ENCODE results near the gene MIPEP. TPM values are rescaled to one million over a fixed set of nuclear protein-coding genes. Genes with fewer than 3 reads are reported as not detected.
"Not testable (repeated sequence)": the region's sequence is repeated elsewhere in the genome, so short reads cannot be mapped to it uniquely, and the experiment has no call there.

The MIPEP gene
- polyA plus RNA-seq, 1 experiment = 12.4 TPM

DNA sequence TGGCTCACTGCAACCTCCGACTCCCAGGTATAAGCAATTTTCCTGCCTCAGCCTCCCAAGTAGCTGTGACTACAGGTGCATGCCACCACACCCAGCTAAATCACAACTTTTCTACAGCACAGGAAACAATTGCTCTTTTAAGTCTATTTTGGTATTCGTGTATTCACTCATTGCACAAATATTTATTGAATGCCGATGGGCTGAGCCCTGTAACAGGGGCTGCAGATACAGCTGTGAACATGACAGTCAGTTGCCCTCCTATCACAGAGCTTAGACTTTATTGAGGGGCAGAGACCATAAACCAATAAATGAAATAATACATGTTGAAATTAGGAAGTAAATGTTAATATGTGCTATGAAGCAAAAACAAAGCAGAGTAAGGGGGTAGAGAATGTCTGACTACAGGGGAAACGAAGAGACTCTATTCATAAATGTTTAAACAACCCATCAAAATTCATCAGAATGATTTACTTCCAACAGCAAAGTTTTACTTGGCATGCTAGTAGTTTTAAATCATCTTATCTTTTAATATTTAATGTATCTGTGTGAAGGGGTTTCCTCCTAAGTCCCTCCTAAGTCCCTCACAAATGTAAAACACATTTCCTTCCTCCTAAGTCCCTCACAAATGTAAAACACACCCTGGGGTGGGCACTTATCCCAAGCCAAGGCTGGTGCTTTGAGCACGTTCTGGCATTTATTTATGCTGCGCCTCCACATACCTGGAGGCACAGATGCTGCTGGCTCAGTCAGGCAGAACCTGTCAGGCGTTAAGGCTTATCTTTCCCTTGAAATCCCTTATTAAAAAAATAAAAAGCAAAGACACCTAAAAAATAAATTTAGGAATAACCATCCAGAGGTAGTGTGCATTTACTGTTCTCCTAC lies 140.8 kb downstream of the MIPEP start:
- TF ChIP-seq, protein P1, sequence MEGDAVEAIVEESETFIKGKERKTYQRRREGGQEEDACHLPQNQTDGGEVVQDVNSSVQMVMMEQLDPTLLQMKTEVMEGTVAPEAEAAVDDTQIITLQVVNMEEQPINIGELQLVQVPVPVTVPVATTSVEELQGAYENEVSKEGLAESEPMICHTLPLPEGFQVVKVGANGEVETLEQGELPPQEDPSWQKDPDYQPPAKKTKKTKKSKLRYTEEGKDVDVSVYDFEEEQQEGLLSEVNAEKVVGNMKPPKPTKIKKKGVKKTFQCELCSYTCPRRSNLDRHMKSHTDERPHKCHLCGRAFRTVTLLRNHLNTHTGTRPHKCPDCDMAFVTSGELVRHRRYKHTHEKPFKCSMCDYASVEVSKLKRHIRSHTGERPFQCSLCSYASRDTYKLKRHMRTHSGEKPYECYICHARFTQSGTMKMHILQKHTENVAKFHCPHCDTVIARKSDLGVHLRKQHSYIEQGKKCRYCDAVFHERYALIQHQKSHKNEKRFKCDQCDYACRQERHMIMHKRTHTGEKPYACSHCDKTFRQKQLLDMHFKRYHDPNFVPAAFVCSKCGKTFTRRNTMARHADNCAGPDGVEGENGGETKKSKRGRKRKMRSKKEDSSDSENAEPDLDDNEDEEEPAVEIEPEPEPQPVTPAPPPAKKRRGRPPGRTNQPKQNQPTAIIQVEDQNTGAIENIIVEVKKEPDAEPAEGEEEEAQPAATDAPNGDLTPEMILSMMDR (IDR thresholded peaks at IDR 0.05; ENCODE audit: insufficient read depth, low read depth, low read length) = no peak
- Histone ChIP-seq H3K36me3 (ENCODE audit: control insufficient read depth, insufficient read depth, low read length) (no peaks in the 10 kb centered on the region), H3K4me3 (ENCODE audit: low read depth, low read length) (no peak overlapping the region), H3K27me3 (ENCODE audit: control insufficient read depth, insufficient read depth, low read length) (no peaks in the 10 kb centered on the region)
- ChIA-PET CTCF (no interaction called here), POLR2A (no interaction called here)
- no peak for DNase-seq (ENCODE audit: low read depth)

DNA sequence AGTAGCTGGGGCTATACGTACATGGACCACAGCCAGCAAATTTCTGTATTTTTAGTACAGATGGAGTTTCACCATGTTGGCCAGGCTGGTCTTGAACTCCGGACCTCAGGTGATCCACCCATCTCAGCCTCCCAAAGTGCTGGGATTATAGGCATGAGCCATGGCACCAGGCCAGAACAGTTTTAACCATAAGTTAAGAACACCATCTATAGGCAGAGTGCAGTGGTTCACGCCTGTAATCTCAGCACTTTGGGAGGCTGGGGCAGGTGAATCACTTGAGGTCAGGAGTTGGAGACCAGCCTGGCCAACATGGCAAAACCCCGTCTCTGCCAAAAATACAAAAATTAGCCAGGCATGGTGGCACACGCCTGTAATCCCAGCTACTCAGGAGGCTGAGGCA lies 143.1 kb downstream of the MIPEP start:
- CTCF ChIA-PET; H3K4me3 ChIP-seq (ENCODE audit: low read depth, low read length); DNase-seq (ENCODE audit: low read depth); H3K27me3 ChIP-seq (ENCODE audit: control insufficient read depth, insufficient read depth, low read length); H3K36me3 ChIP-seq (ENCODE audit: control insufficient read depth, insufficient read depth, low read length); POLR2A ChIA-PET: not testable (repeated sequence)

DNA sequence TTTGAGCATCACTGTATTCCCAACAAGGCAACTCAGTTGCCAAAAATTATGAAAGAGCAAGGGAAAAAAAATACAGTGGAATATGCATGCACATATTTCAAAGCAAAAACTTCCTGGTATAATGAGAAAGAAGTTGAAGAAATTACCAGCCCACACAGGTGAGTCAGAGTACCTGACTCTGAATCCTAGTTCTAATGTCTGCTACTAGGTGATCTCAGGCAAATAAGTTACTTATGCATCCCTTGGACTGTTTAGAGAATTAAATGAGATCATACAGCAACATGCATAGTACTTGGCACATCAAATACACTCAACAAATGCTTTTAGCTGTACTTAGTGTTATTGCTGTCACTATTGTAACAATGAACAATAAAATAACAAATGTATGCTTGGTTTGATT lies 144.9 kb downstream of the MIPEP start:
- TF ChIP-seq, protein P1 (IDR thresholded peaks at IDR 0.05; ENCODE audit: insufficient read depth, low read depth, low read length) = no peak
- no peaks in the 10 kb centered on the region for H3K36me3 ChIP-seq (ENCODE audit: control insufficient read depth, insufficient read depth, low read length)
- ChIA-PET CTCF (interaction anchor here (0.6 to 1.2 kb wide), 2 partner anchors 14 to 54 kb away, joined by 3 to 4 read pairs; no protein-coding TSS in a partner anchor), POLR2A (no interaction called here)
- DNase-seq (ENCODE audit: low read depth) = no peak
- H3K27me3 ChIP-seq (ENCODE audit: control insufficient read depth, insufficient read depth, low read length) = no peaks in the 10 kb centered on the region
- no peak overlapping the region for H3K4me3 ChIP-seq (ENCODE audit: low read depth, low read length)

DNA sequence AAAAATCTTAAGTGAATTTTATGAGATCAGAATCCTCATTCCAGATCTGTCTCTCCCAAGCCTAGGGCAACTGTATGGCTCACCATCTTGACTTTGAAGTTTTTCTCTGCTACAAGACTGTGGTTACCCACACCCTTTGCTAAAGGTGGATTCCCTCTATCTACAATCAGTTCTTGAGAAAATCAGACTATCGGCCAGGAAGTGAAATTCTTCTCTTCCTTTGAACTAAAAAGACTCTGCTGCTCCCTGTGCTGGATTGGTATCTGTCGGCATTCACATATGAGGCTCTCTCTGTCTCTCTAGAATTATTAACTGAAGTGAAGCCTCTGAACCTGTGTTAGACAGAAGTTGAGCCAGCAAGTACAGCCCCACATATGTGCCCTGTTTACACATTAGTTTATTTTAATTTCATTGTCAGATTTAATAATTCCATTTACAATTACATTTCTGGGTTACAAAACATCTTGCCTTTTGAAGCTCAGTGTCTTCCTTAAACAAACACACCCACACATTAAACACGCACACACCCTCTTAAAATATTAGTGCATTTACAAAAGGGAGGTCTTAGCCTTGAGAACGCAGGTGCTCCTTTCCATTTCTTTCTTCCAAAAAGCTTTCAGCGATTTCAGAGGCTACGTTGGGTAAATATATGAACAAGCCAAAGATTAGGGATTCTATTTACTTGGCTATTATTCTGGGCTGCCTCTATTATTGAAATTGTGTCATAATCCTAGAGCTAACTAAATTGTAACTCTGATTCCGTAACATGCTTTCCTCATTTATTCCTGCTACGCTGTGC lies 145.7 kb downstream of the MIPEP start:
- POLR2A ChIA-PET = no interaction called here
- Histone ChIP-seq H3K27me3 (ENCODE audit: control insufficient read depth, insufficient read depth, low read length) (no peaks in the 10 kb centered on the region), H3K4me3 (ENCODE audit: low read depth, low read length) (no peak overlapping the region), H3K36me3 (ENCODE audit: control insufficient read depth, insufficient read depth, low read length) (no peaks in the 10 kb centered on the region)
- no peak for DNase-seq (ENCODE audit: low read depth)
- TF ChIP-seq, protein P1 (IDR thresholded peaks at IDR 0.05; ENCODE audit: insufficient read depth, low read depth, low read length) = no peak
- CTCF ChIA-PET = interaction anchor here (0.9 to 1.2 kb wide), 3 partner anchors 13 to 34 kb away, joined by 3 to 4 read pairs (median 3); no protein-coding TSS in a partner anchor

DNA sequence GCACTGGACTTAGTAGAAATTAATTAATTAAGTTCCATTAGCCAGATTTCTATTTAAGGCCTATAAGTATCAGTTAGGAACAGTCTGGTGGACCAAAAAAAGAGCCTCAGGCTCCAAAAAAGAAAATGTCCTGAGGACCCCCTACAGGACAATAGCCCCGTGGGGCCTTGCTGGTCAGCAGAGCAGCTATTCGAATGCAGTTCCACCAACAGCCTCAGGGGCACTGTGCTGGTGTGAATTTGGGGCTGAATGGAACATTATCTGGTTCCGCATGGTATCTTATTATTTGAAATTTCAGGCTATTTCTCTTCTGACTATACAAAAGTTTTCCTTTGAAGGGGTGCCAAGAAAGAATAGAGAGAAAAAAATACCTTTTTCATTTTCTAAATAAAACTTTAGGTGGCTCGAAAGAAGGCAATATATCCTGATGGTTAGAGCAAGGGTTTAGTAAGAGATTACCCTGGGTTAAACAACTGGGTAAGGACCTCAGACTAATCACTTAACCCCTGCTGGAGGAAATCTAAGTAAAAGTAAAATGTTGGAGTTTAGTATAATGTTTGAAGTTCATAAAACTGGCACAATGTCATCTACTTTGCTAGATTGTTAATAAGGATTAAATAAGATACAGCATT lies 147.2 kb downstream of the MIPEP start:
- Histone ChIP-seq H3K27me3 (ENCODE audit: control insufficient read depth, insufficient read depth, low read length) (no peaks in the 10 kb centered on the region), H3K4me3 (ENCODE audit: low read depth, low read length) (no peak overlapping the region), H3K36me3 (ENCODE audit: control insufficient read depth, insufficient read depth, low read length) (no peaks in the 10 kb centered on the region)
- ChIA-PET CTCF (interaction anchor here (0.7 to 1.5 kb wide), 5 partner anchors 13 to 272 kb away, joined by 3 to 4 read pairs (median 3); no protein-coding TSS in a partner anchor), POLR2A (no interaction called here)
- DNase-seq (ENCODE audit: low read depth) = no peak
- TF ChIP-seq, protein P1 (IDR thresholded peaks at IDR 0.05; ENCODE audit: insufficient read depth, low read depth, low read length) = peak; percentile 39

All from BJ (cell line).